Calu3 (cell line): Measurements from ENCODE around the gene TAS1R3. TPM values are rescaled to one million over a fixed set of nuclear protein-coding genes. Genes with fewer than 3 reads are reported as not detected.

Experiments
- BruUV-seq: library from RNA; stranded (reverse); fragments of 400-500 nt; replicated peaks from 2 replicates; lab custom pipeline; 2021; lab: Mats Ljungman, UMichigan
- CTCF ChIA-PET: fragments of 300-600 bp; sonication (Branson Sonifier 250); formaldehyde crosslinking; loops from one replicate; lab custom pipeline; 2022; ENCODE audit warnings: antibody characterized with exemption; lab: Charles Lee
- DNase-seq: peaks from one replicate; pipeline ENCODE4 v3.0.0; 2022
- H3K27ac Mint-ChIP-seq: one replicate; pipeline ENCODE4 v1.8.0; 2022; ENCODE audit warnings: mixed read lengths; ENCODE audit not compliant: unreplicated experiment
- H3K27me3 Mint-ChIP-seq: one replicate; pipeline ENCODE4 v1.8.0; 2022; ENCODE audit warnings: mixed read lengths; ENCODE audit not compliant: unreplicated experiment
- H3K36me3 Mint-ChIP-seq: one replicate; pipeline ENCODE4 v1.8.0; 2022; ENCODE audit warnings: mild to moderate bottlenecking, moderate library complexity, mixed read lengths; ENCODE audit not compliant: insufficient read depth, unreplicated experiment
- H3K4me1 Mint-ChIP-seq: one replicate; pipeline ENCODE4 v1.8.0; 2022; ENCODE audit warnings: mild to moderate bottlenecking, low read depth, mixed read lengths; ENCODE audit not compliant: unreplicated experiment
- H3K4me3 Mint-ChIP-seq: one replicate; pipeline ENCODE4 v1.8.0; 2022; ENCODE audit warnings: mild to moderate bottlenecking, low read depth, moderate library complexity, mixed read lengths; ENCODE audit not compliant: unreplicated experiment
- H3K9me3 Mint-ChIP-seq: one replicate; pipeline ENCODE4 v1.8.0; 2022; ENCODE audit warnings: low read depth, mixed read lengths; ENCODE audit not compliant: unreplicated experiment
- CTCF ChIP-seq: fragments of 200-600 bp; IDR thresholded peaks from one replicate; pipeline ENCODE4 v1.8.0; 2022; ENCODE audit warnings: antibody characterized with exemption; ENCODE audit not compliant: unreplicated experiment
- intact Hi-C: fragments of 100-400 bp; cut with micrococcal nuclease; formaldehyde crosslinking; loops from one replicate; pipeline ENCODE4 v1.10.0; 2022; ENCODE audit not compliant: unreplicated experiment
- total RNA-seq: library from RNA; stranded (reverse); gene quantifications from 2 replicates; pipeline ENCODE4 v1.2.3, GENCODE V29; 2022

TAS1R3 gene
- total RNA-seq, 1 experiment from 2014 or later: 0.42 TPM

GRCh38 chr1:1308756-1309250, 22.3 kb upstream of the TAS1R3 start:
- CTCF ChIA-PET: no interaction called here
- TF ChIP-seq CTCF: no peak
- intact Hi-C loops: no loop called here
- DNase-seq: no peak
- peak overlapping the region; percentile 73 for H3K4me3 Mint-ChIP-seq
- BruUV-seq: no TSS peak
- H3K9me3 Mint-ChIP-seq: no peaks in the 10 kb centered on the region
- peaks cover 73% of the 10 kb centered on the region for H3K36me3 Mint-ChIP-seq
- no peaks in the 10 kb centered on the region for H3K4me1 Mint-ChIP-seq
- H3K27ac Mint-ChIP-seq: no peak overlapping the region
- no peaks in the 10 kb centered on the region for H3K27me3 Mint-ChIP-seq

DNA sequence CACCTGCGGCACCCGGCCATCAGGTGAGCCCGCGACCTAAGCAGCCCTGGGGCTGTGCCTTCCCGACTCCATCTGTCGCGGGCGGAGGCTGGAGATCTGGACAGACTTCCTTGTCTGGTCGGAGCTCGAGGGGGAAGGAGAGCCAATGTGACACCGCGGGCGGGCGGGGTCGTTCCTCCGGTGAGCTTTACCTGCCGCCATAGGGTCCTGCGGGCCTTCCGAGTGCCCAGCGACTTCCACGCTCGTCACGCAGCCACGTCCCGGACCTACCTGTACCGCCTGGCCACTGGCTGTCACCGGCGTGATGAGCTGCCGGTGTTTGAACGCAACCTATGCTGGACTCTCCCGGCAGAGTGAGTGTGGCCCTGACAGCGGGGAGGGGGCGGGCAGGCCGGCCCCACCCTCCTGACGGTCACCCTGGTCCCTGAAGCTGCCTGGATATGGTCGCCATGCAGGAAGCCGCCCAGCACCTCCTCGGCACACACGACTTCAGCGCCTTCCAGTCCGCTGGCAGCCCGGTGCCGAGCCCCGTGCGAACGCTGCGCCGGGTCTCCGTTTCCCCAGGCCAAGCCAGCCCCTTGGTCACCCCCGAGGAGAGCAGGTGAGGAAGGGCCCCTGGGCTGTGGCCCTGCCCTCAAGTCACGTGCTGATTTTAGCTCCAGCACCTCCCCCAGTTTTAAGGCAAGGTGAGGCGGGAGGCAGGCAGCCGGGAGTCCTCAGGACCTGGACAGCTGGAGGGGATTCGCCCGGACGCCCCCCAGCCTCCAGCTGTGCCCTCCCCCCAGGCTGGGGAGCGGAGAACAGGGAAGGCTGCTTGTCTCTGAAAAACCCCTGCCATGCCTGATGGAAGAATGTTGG, 21.6 kb upstream of the TAS1R3 start:
- TSS peak; percentile 39 for BruUV-seq
- no peak for TF ChIP-seq CTCF
- intact Hi-C loops: no loop called here
- Mint-ChIP-seq H3K36me3 (peaks cover 75% of the 10 kb centered on the region), H3K4me3 (peak overlapping the region; percentile 73), H3K9me3 (no peaks in the 10 kb centered on the region), H3K4me1 (no peaks in the 10 kb centered on the region), H3K27me3 (no peaks in the 10 kb centered on the region), H3K27ac (no peak overlapping the region)
- CTCF ChIA-PET: interaction anchor here (0.6 kb wide), 1 partner anchor 131 kb away, joined by 3 read pairs; no protein-coding TSS in a partner anchor
- no peak for DNase-seq

GRCh38 chr1:1310109-1310385, 21.0 kb upstream of the TAS1R3 start:
- Mint-ChIP-seq H3K4me1 (no peaks in the 10 kb centered on the region), H3K27ac (no peak overlapping the region), H3K4me3 (peak overlapping the region; percentile 73), H3K27me3 (no peaks in the 10 kb centered on the region), H3K9me3 (no peaks in the 10 kb centered on the region), H3K36me3 (peaks cover 75% of the 10 kb centered on the region)
- BruUV-seq: no TSS peak
- intact Hi-C loops: no loop called here
- CTCF ChIA-PET: interaction anchor here (0.6 kb wide), 1 partner anchor 130 kb away, joined by 3 read pairs; no protein-coding TSS in a partner anchor
- DNase-seq: no peak
- no peak for TF ChIP-seq CTCF

GRCh38 chr1:1310476-1311053, 20.5 kb upstream of the TAS1R3 start:
- Mint-ChIP-seq H3K4me3 (no peak overlapping the region), H3K27ac (no peak overlapping the region), H3K9me3 (no peaks in the 10 kb centered on the region), H3K4me1 (no peaks in the 10 kb centered on the region), H3K27me3 (no peaks in the 10 kb centered on the region), H3K36me3 (peaks cover 80% of the 10 kb centered on the region)
- no peak for DNase-seq
- intact Hi-C loops: no loop called here
- CTCF ChIA-PET: no interaction called here
- TF ChIP-seq CTCF: no peak
- BruUV-seq: no TSS peak
